HG03460 (cell line): ENCODE data around the gene CSTF1.
A peak's percentile ranks its signal among the peaks of the same experiment; 100 is the strongest.

Experiments
- ATAC-seq: cut with Tn5 transposase; IDR thresholded peaks from one replicate; pipeline ENCODE4 v1.9.1; 2021; ENCODE audit not compliant: unreplicated experiment

Gene CSTF1

GRCh38 chr20:56392132-56392880, at the start of gene CSTF1, which contains the start of gene AURKA:
TSS of gene CSTF1 (plus strand) at chr20:56392645. CDS start at chr20:56395553, 2,908 bp downstream.
TSS of gene AURKA (minus strand) at chr20:56392215. CDS start at chr20:56388197, 4,018 bp downstream.
- peak; percentile 89 for ATAC-seq

GRCh38 chr20:56342783-56343182, 49.7 kb upstream of the CSTF1 start:
- no peak for ATAC-seq

- ATAC-seq: no peak
Measured at GRCh38 chr20:56343861-56344381, 48.5 kb upstream of the CSTF1 start.

- ATAC-seq: no peak
Measured at GRCh38 chr20:56345911-56346310, 46.5 kb upstream of the CSTF1 start.

- ATAC-seq: no peak
Measured at GRCh38 chr20:56347628-56348304, 44.7 kb upstream of the CSTF1 start.

DNA sequence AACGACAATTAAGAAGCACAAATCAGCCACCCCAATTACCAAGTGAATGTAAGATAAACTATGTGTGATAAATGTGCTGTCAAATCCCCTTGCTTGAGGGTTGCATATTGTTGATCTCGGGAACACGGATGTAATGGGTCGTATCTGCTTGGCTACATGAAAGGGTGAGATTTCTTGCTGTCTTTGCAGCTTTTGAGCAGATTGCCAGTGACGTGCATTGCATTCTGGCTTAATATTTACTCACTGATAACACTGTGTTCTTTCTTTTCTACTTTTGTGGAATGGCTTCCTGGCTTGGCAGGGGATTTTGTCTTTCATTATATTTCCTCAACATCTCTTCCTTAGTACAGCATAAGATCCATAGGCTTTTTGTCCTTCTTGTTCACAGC, 44.1 kb upstream of the CSTF1 start:
- ATAC-seq: no peak

DNA sequence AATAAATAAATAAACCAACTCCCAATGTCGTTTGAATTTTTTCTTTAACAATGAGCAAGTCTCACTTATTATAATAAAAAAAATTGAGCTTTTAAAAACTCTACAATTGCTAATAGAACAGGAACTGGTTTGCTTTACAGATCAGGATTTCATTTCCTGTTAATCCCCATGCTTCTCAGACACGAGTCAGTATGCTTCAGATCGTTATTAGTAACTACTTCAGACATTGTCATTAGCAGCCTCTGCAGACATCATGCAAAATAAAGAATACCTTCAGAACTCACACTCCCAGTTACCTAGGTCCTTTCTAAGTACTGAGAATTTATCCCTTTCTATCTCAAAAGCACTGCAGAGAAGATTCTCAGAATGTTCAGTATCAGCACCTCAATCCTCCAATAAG, 43.7 kb upstream of the CSTF1 start:
- ATAC-seq: no peak

GRCh38 chr20:56350842-56351241, 41.6 kb upstream of the CSTF1 start:
- ATAC-seq: no peak

- no peak for ATAC-seq
Measured at GRCh38 chr20:56352345-56353055, 39.9 kb upstream of the CSTF1 start.

- no peak for ATAC-seq
Measured at GRCh38 chr20:56353356-56353755, 39.1 kb upstream of the CSTF1 start.

GRCh38 chr20:56358070-56358469, 34.4 kb upstream of the CSTF1 start:
- ATAC-seq: no peak

DNA sequence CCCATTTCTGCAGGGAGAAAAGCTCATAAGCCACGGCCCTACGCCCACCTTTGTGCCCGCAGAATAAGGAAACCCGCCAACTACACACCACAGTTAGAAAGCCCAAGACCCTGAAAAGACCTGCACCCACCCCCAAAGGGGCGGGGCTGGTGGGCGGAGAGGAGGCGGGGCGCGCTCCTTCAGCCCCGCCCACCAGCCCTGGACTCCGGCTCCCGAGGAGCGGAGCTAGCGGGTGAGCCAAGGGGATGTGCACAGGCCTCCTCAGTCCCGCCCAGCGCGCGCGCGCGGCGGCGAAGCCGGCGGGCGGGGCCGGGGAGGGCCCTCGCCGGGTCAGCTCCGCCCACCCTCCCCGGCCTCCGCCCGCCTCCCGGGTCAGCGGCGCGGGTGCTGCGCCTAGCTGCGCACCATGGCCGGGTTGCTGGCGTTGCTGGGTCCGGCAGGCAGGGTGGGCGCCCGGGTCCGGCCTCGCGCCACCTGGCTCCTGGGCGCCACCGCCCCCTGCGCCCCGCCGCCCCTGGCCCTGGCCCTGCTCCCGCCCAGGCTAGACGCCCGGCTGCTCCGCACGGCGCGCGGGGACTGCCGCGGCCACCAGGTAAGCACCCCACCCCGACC, 33.7 kb upstream of the CSTF1 start, which contains the start of gene FAM210B:
TSS of gene FAM210B (plus strand) at position 375 of the 612 bp plus-strand sequence. CDS start at position 407, 32 bp downstream.
- peak; percentile 95 for ATAC-seq

- peak; percentile 31 for ATAC-seq
Measured at GRCh38 chr20:56359212-56360132, 33.0 kb upstream of the CSTF1 start.

GRCh38 chr20:56360133-56360907, 32.1 kb upstream of the CSTF1 start:
- ATAC-seq: no peak

- ATAC-seq: no peak
Measured at GRCh38 chr20:56360908-56361205, 31.6 kb upstream of the CSTF1 start.

GRCh38 chr20:56361900-56362299, 30.5 kb upstream of the CSTF1 start:
- ATAC-seq: no peak

- ATAC-seq: no peak
Measured at GRCh38 chr20:56362833-56363413, 29.5 kb upstream of the CSTF1 start.

GRCh38 chr20:56363491-56363890, 29.0 kb upstream of the CSTF1 start:
- ATAC-seq: no peak
